KMS-11 (cell line): Measurements from ENCODE around the gene SIRPB1.

ENCODE experiments used
- H2AFZ ChIP-seq: fragments of 200-600 bp; sonication (generic); 2 replicates; pipeline ENCODE4 v1.6.1; 2016; ENCODE audit warnings: antibody characterized with exemption, mixed run types, low read depth
- H3K27ac ChIP-seq: fragments of 200-600 bp; sonication (generic); 2 replicates; pipeline ENCODE4 v1.6.1; 2016; ENCODE audit warnings: mild to moderate bottlenecking, mixed run types
- H3K27me3 ChIP-seq: fragments of 200-600 bp; sonication (generic); 2 replicates; pipeline ENCODE4 v1.6.1; 2017; ENCODE audit warnings: mild to moderate bottlenecking, low read depth, mixed run types, moderate library complexity; ENCODE audit not compliant: insufficient read depth
- H3K36me3 ChIP-seq: fragments of 200-600 bp; sonication (generic); 2 replicates; pipeline ENCODE4 v1.6.1; 2017; ENCODE audit warnings: mild to moderate bottlenecking, mixed run types; ENCODE audit not compliant: insufficient read depth
- H3K4me1 ChIP-seq: fragments of 200-600 bp; sonication (generic); 2 replicates; pipeline ENCODE4 v1.6.1; 2016; ENCODE audit warnings: mild to moderate bottlenecking, low read depth, mixed run types; ENCODE audit not compliant: poor library complexity, severe bottlenecking
- H3K4me2 ChIP-seq: fragments of 200-600 bp; sonication (generic); 2 replicates; pipeline ENCODE4 v1.7.0; 2016; ENCODE audit warnings: mild to moderate bottlenecking, mixed run types
- H3K4me3 ChIP-seq: fragments of 200-600 bp; sonication (generic); IDR thresholded peaks from 2 replicates; pipeline ENCODE4 v1.6.1; 2017; ENCODE audit warnings: low read depth, low read length, mixed read lengths; ENCODE audit not compliant: insufficient read depth
- H3K79me2 ChIP-seq: fragments of 200-600 bp; sonication (generic); 2 replicates; pipeline ENCODE4 v1.6.1; 2016; ENCODE audit warnings: low read depth, mixed run types; ENCODE audit not compliant: insufficient read depth
- H3K9ac ChIP-seq: fragments of 200-600 bp; sonication (generic); 2 replicates; pipeline ENCODE4 v1.6.1; 2016; ENCODE audit warnings: mild to moderate bottlenecking, mixed run types
- H4K20me1 ChIP-seq: fragments of 200-600 bp; sonication (generic); 2 replicates; pipeline ENCODE4 v1.6.1; 2016; ENCODE audit warnings: mild to moderate bottlenecking, mixed run types; ENCODE audit not compliant: insufficient read depth
- CTCF ChIP-seq: fragments of 200-600 bp; sonication (generic); conservative IDR thresholded peaks from 2 replicates; pipeline ENCODE4 v1.6.1; 2017; ENCODE audit warnings: low read depth, mild to moderate bottlenecking, antibody characterized with exemption, low read length, moderate library complexity, mixed read lengths

The SIRPB1 gene

GRCh38 chr20:1652960-1653359 is 33.2 kb upstream of the SIRPB1 start:
- no peaks in the 10 kb centered on the region for H3K4me1 ChIP-seq
- H3K36me3 ChIP-seq: no peaks in the 10 kb centered on the region
- H3K27ac ChIP-seq: no peak overlapping the region
- no peaks in the 10 kb centered on the region for H4K20me1 ChIP-seq
- no peak overlapping the region for H3K9ac ChIP-seq
- H3K4me2 ChIP-seq: no peak overlapping the region
- no peak overlapping the region for H3K4me3 ChIP-seq
- H3K27me3 ChIP-seq: no peaks in the 10 kb centered on the region
- H3K79me2 ChIP-seq: no peaks in the 10 kb centered on the region
- no peak for TF ChIP-seq CTCF
- no peak overlapping the region for H2AFZ ChIP-seq

- Histone ChIP-seq H2AFZ (no peak overlapping the region), H3K27me3 (no peaks in the 10 kb centered on the region), H3K4me3 (no peak overlapping the region), H3K4me1 (no peaks in the 10 kb centered on the region), H3K36me3 (no peaks in the 10 kb centered on the region), H3K27ac (no peak overlapping the region), H3K4me2 (no peak overlapping the region), H3K9ac (no peak overlapping the region), H4K20me1 (no peaks in the 10 kb centered on the region), H3K79me2 (no peaks in the 10 kb centered on the region)
- no peak for TF ChIP-seq CTCF
Measured at GRCh38 chr20:1652104-1652503, 32.3 kb upstream of the SIRPB1 start.

- Histone ChIP-seq H3K79me2 (no peaks in the 10 kb centered on the region), H3K9ac (no peak overlapping the region), H3K27me3 (no peaks in the 10 kb centered on the region), H4K20me1 (no peaks in the 10 kb centered on the region), H3K36me3 (no peaks in the 10 kb centered on the region), H3K4me2 (no peak overlapping the region), H3K27ac (no peak overlapping the region), H3K4me3 (no peak overlapping the region), H3K4me1 (no peaks in the 10 kb centered on the region), H2AFZ (no peak overlapping the region)
- no peak for TF ChIP-seq CTCF
Measured at GRCh38 chr20:1651268-1652058, 31.7 kb upstream of the SIRPB1 start.

- Histone ChIP-seq H3K4me2 (no peak overlapping the region), H3K27me3 (no peaks in the 10 kb centered on the region), H3K9ac (no peak overlapping the region), H3K4me3 (no peak overlapping the region), H2AFZ (no peak overlapping the region), H3K79me2 (no peaks in the 10 kb centered on the region), H3K36me3 (no peaks in the 10 kb centered on the region), H3K4me1 (no peaks in the 10 kb centered on the region), H3K27ac (no peak overlapping the region), H4K20me1 (no peaks in the 10 kb centered on the region)
- no peak for TF ChIP-seq CTCF
Measured at GRCh38 chr20:1648101-1648500, 28.3 kb upstream of the SIRPB1 start.
